ENCODE data around the gene VAC14.

VAC14 gene

GRCh38 chr16:70778901-70779309, 22.1 kb downstream of the VAC14 start:
- Histone ChIP-seq H2AFZ (ENCODE audit: low read length) (no peak overlapping the region), H3K4me2 (ENCODE audit: low read length) (no peak overlapping the region), H3K27ac (ENCODE audit: low read depth, low read length, poor library complexity, severe bottlenecking) (no peak overlapping the region), H3F3A (ENCODE audit: insufficient read depth, low read length) (no peaks in the 10 kb centered on the region), H3K4me3 (ENCODE audit: low read depth, low read length, poor library complexity, severe bottlenecking) (no peak overlapping the region), H3K27me3 (ENCODE audit: insufficient read depth, low read length) (no peaks in the 10 kb centered on the region), H3K9ac (ENCODE audit: low read length) (no peak overlapping the region), H3K9me2 (ENCODE audit: low read depth, low read length) (no peaks in the 10 kb centered on the region), H3K36me3 (ENCODE audit: insufficient read depth, low read length) (peaks cover 60% of the 10 kb centered on the region), H3K79me2 (ENCODE audit: insufficient read depth, low read length) (no peaks in the 10 kb centered on the region), H3K9me3 (ENCODE audit: low read length) (no peaks in the 10 kb centered on the region), H4K20me1 (ENCODE audit: insufficient read depth, low read length) (no peaks in the 10 kb centered on the region), H3K4me1 (ENCODE audit: insufficient read depth, low read length, severe bottlenecking) (no peaks in the 10 kb centered on the region)
- TF ChIP-seq CTCF (IDR thresholded peaks at IDR 0.05; ENCODE audit: low read length) (no peak), EZH2 (IDR thresholded peaks at IDR 0.05; ENCODE audit: borderline replicate concordance, low read length) (no peak)

GRCh38 chr16:70777973-70778406, 23.0 kb downstream of the VAC14 start:
- no peak overlapping the region for H2AFZ ChIP-seq (ENCODE audit: low read length)
- H3K79me2 ChIP-seq (ENCODE audit: insufficient read depth, low read length): no peaks in the 10 kb centered on the region
- H3K9ac ChIP-seq (ENCODE audit: low read length): no peak overlapping the region
- no peak overlapping the region for H3K27ac ChIP-seq (ENCODE audit: low read depth, low read length, poor library complexity, severe bottlenecking)
- H4K20me1 ChIP-seq (ENCODE audit: insufficient read depth, low read length): no peaks in the 10 kb centered on the region
- no peaks in the 10 kb centered on the region for H3K9me3 ChIP-seq (ENCODE audit: low read length)
- TF ChIP-seq EZH2 (IDR thresholded peaks at IDR 0.05; ENCODE audit: borderline replicate concordance, low read length) (no peak), CTCF (IDR thresholded peaks at IDR 0.05; ENCODE audit: low read length) (no peak)
- peaks cover 54% of the 10 kb centered on the region for H3K36me3 ChIP-seq (ENCODE audit: insufficient read depth, low read length)
- H3K4me1 ChIP-seq (ENCODE audit: insufficient read depth, low read length, severe bottlenecking): no peaks in the 10 kb centered on the region
- H3K4me3 ChIP-seq (ENCODE audit: low read depth, low read length, poor library complexity, severe bottlenecking): no peak overlapping the region
- no peaks in the 10 kb centered on the region for H3F3A ChIP-seq (ENCODE audit: insufficient read depth, low read length)
- no peaks in the 10 kb centered on the region for H3K9me2 ChIP-seq (ENCODE audit: low read depth, low read length)
- H3K27me3 ChIP-seq (ENCODE audit: insufficient read depth, low read length): no peaks in the 10 kb centered on the region
- no peak overlapping the region for H3K4me2 ChIP-seq (ENCODE audit: low read length)

- H3K79me2 ChIP-seq (ENCODE audit: insufficient read depth, low read length): no peaks in the 10 kb centered on the region
- H3K27me3 ChIP-seq (ENCODE audit: insufficient read depth, low read length): no peaks in the 10 kb centered on the region
- no peak overlapping the region for H3K27ac ChIP-seq (ENCODE audit: low read depth, low read length, poor library complexity, severe bottlenecking)
- H3K9me3 ChIP-seq (ENCODE audit: low read length): no peaks in the 10 kb centered on the region
- H4K20me1 ChIP-seq (ENCODE audit: insufficient read depth, low read length): no peaks in the 10 kb centered on the region
- H3K4me2 ChIP-seq (ENCODE audit: low read length): no peak overlapping the region
- no peak for TF ChIP-seq CTCF (IDR thresholded peaks at IDR 0.05; ENCODE audit: low read length)
- no peak for TF ChIP-seq EZH2 (IDR thresholded peaks at IDR 0.05; ENCODE audit: borderline replicate concordance, low read length)
- H2AFZ ChIP-seq (ENCODE audit: low read length): no peak overlapping the region
- no peaks in the 10 kb centered on the region for H3F3A ChIP-seq (ENCODE audit: insufficient read depth, low read length)
- H3K9me2 ChIP-seq (ENCODE audit: low read depth, low read length): no peaks in the 10 kb centered on the region
- H3K4me1 ChIP-seq (ENCODE audit: insufficient read depth, low read length, severe bottlenecking): no peaks in the 10 kb centered on the region
- H3K4me3 ChIP-seq (ENCODE audit: low read depth, low read length, poor library complexity, severe bottlenecking): no peak overlapping the region
- H3K9ac ChIP-seq (ENCODE audit: low read length): no peak overlapping the region
- peaks cover 54% of the 10 kb centered on the region for H3K36me3 ChIP-seq (ENCODE audit: insufficient read depth, low read length)
These were observed 23.5 kb downstream of the VAC14 start for GRCh38 chr16:70777496-70777895.

Data from OCI-LY1 (cell line).